Suppressor macrophage treated with lipopolysaccharide for 4 hours (primary cell): ENCODE data around the gene CHN2.

Source experiments
- DNase-seq: peaks from one replicate; pipeline ENCODE4 v3.0.0-alpha.2; 2020

CHN2 gene

DNA sequence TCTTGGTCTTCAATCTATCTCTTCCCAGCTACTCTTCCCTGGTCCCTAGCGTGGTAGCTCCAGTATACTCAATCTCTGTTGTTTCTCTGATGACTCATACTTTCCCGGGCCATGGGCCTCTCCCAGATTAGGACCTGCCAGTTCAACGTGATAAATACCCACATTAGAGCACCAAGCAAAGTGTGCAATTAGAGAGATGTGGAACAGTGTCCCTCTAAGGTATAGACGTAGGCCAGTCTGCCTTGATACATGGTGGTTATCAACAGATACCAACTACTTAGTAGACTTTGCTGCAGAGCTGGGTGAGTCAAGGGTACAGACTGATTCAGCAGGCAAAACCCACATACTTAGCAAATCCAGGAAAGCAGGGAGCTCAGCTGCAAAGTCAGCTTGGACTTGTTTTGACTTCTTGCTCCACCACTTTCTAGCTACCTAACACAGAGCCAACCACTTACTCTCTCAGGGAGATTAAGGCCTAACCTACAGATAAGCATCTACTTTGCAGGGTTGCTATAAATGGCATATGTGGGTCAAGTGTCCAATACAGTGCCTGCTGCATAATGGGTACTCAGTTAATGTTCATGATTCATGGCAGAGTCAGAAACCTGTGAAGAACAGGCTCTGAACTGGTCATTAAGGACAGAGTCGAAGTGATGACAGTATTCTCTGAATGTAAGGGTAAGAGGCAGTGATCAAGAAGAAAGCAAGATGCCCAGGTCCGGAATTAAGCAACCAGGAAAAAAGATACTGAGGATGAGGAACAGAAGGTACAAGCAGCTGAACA, 176.1 kb downstream of the CHN2 start:
- peak; percentile 33 for DNase-seq

DNA sequence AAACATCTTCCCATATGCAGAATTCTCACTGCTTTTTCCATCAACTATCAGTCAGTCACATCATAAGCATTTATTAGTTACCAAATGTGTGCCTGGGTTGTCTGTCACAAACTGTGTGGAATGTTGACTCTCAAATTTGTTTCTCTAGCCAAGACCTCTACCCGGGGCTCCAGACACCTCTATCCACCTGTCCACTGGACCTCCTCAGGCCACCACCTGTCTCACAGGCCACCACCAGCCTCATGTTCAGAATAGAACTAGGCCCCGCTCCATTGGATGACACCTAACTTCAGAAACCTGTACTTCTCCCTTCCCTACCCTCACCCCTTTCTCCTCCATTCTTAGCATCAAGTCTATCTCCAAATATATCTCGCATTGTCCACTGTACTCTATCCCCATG, 176.9 kb downstream of the CHN2 start:
- DNase-seq: no peak

DNA sequence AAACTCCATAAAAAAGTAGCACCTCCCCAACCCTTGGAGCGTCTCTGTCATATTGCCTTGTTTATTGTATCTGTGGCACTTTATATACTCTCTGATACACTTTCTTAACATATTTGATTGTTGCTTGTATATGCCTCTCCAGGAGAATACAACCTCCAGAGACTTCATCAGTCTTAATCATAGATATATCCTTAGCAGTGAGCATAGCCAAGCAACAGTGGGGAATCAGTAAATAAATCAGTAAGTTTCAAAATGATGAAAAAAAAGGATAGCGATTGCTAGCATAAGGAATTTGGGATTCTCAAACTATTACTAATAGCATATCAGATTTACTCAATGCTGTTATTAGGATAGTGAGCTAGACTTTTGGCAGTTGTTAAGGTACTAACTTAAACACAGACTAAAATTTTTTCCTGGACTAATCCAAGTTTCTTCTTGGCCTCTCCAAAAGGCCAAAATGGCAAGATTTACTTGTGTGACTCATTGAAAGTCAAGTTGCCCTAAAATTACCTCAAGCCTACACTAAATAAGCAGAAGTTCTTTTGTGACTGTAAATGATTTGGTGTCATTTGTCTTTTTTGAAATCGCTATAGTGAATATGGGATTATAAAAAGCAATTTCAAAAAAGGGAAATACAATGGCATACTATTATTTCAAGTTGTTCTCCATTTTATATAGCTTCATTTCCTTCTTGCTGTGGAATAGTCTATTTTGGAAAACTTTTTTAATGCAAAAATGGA, 177.9 kb downstream of the CHN2 start:
- peak; percentile 70 for DNase-seq

DNA sequence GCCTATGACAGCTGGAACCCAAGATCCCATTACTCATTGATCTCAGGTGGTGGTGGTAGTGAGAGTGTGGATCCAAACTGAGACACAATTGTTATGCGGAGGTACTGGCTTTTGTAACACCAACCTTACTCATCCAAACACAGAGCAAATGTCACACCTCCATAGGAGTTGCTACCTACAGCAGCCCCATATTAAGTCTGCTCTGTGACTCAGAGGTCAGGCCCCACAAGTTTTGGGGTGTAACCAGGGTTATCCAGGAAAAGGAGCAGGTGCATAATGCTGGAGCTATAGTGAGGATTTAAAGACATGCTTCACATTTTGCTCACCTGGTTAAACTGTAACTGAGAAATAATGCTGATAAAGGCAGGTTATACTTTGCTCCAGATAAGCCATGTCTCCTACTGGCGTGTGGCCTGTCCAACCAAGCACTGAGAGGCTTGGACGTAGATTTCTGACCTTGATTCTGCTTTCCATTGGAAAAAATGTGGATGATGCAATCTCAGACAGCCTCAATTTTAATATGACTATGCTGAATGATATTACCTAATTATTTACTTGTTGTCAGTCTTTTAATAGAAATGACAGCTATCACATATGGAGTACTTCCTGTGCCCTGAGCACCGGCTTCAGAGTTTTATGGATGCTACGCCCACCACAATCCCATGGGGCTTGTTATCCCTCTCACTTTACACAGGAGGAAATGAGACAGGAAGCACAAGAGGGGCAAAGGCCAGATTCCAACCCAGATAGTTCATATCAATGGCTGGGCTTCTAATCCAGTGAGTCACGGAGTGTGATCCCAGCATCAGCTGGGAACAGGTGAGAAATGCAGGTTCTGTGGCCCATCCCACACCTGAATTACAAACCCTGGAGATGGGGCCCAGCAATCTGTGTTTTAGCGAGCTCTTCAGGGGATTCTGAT, 181.3 kb downstream of the CHN2 start:
- no peak for DNase-seq

DNA sequence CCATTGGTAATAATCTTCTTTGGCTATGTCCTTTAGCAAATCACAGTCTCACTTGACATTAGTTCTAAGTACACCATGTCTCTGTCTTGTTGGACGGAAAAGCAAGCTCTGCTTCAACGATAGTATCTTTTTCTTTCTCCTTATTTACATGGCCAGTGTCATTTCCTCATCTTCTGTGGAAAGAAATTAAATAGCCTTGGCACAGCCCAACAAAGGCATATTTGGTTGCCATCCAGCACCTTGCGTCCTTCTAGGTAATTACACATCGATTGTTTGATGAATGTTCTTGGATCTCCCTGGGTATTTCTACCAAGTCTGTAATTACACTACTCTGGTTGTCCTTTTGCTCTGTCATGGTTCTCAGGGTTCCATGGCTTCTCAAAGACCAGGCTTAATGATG, 183.1 kb downstream of the CHN2 start:
- DNase-seq: no peak

DNA sequence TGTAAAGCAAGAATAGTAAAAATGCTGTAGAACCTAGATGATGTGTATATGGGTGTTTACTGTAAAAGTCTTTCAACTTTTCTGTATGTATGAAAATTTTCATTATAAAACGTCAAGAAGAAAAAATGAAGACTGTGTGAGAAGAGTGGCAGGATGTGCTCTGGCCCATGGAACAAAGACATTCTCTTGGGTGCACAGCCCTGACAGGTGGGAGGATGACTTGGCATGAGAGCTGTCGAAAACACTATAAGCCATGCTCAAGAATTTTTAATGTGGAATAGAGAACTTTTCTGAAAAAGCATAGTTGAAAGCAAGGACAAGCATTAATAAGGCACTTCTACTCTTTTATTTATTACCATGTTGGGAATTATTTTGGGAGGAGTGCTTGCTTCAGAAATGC, 185.0 kb downstream of the CHN2 start:
- DNase-seq: no peak

DNA sequence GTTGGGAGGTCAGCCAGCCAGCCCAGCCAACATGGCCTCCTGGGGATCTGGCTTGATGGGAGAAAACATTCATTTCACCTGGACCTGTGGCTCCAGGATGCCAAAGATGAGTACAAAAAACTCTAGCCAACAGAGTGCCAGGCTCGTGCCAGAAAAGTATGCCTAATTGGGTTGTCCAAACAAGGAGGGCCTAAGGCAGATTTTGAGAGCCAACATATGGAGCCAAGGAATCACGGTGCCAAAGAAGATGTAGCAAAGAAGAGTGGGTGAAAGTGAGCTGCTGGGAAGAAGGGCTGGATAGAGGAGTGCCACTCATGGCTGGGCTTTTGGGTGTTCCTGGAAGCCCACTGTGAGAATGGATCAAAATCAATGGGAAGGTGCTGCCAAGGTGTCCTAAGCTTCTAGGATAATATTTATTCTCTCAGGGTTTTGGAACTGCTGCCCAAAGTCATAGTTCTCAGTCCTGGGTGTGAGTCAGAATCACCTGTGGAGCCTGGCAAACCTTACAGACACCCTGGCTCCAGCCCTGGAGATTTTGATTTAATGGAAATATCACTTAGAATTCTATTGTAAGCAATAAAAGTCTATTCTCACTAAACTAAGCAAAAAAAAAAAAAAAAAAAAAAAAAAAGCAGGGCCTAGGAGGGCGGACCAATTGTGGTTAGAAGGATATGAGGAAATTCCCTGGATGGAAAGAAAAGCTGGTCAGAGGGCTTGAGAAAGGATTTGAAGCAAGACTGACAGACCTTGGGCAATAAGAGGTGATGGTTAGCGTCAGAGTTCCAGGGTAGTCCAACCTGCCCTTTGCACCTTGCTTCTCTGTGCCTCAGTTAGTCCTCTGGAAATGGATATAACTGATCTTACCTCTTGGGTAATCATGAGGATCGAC, 186.9 kb downstream of the CHN2 start:
- peak; percentile 7 for DNase-seq

DNA sequence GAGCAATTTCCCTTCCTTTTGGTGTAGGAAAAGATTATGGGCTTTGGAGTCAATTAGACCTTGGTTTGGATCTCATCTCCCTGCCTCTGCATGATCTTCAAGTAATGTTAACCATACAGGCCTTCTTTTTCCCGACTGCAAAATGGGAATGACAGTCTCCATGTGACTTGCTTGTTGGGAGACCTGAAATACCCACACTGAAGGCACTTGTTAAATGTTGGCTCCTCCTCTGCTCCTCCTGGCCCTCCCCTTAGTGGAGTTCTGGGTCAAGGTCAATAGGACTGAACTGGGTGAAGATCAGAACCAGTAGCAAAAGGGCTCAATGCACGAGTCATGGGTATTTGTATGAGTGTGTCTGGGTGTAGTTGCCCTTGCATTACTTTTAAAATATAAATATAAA, 189.7 kb downstream of the CHN2 start:
- DNase-seq: no peak

DNA sequence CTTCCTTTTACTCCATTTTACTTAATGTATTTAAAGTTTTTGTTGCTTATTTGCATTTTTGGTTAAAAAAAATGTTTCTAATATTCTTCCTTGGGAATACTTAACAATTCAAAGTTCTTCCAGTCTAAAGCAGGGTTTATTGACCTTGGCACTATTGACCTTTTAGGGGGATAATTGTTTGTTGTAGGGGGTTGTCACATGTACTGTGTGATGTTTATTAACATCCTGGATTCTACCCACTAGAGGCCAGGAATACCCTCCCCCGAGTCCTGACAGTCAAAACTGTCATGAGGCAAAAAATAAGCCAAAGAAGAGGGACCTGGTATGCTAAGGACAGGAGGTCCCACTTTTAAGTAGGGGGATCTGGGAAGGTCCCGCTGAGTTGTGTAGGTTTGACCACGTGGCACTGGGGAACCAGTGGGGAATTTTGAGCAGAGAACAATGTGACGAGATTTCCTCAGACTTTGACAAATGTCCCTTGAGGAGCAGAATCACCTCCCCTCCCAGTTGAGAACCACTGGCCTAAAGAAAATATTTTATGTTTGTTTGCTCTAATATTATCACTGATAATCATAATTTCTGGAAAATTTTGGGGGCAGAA, 190.7 kb downstream of the CHN2 start:
- DNase-seq: no peak

DNA sequence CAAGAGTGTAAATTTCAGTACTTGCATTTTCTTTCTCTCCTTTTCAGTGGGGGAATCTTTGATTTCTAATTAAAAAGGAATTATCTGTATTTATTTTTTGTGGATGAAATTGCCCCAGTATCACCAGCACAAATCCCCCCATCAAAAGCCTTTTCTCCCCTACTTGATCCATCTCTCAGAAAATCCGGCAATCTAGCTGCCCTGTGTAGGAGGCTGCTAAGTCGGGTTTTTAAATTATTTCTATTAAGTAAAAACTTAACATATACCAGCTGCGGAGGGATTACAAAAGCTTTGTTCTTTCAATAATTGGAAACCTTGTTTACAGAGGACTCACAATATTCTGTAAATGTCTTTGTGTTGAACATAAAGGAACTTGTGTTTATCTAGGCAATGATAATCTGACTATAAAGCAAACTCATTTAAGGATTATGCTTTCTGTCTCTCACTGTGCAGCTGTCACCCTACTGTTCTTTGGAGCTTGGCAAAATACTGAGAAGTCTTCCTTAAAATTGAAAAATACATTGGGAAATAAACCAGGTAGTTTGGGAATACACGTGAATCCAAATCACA, 191.7 kb downstream of the CHN2 start:
- no peak for DNase-seq

DNA sequence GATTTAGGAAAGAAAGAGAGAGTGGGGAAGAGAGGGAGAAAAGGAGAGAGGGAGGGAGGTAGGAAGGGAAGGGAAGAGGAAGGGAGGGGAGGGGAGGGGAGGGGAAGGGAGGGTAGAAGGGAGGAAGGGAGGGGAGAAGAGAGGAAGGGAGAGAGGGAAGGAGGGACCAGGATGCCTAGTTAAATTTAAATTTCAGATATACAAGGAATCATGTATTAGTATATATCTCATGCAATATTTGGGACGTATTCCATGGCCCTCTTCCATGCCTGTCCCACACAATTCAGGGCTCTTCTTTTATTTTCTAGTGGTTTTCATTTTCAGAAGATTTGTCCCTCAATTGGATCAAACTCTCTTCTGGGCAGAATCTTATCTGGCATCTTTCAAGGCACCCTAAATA, 196.7 kb downstream of the CHN2 start:
- DNase-seq: no peak

DNA sequence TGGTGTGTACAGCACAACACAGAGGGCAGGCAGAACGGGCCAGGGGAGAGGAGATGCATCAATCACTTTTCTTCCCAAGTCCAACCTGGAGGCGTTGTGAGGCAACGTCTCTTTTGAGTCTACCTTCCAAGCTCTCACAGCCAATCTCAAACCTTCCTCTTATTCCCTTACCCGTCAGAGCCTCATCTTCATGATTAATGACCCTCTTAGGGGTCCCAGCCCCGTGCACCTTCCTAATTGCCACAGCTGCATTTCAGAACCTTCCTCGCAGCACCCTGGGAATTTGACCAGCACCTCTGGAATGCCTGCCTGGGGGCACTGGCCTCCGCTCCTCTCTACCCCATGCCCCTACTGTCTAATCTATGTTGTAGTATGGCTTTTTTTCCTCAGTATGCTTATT, 199.7 kb downstream of the CHN2 start:
- no peak for DNase-seq

DNA sequence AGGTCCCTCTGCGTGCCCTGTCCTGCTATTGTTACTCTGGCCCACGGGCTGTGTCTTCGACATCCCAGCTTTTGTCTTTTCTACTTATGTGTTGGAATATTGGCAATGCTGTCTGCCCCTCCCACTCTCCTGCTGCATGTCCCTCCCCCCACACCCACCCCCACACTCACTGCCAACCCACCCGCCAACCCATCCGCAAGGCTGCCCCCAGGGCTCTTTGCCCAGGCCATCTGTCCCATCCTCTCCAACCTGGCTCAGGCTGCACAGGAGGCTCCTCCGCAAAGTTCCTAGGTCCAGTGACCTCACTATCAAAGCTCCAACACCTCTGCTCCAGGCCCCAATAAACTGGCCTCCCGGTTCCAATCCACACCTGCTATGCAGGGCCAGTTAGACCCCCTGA, 202.0 kb downstream of the CHN2 start:
- DNase-seq: no peak

DNA sequence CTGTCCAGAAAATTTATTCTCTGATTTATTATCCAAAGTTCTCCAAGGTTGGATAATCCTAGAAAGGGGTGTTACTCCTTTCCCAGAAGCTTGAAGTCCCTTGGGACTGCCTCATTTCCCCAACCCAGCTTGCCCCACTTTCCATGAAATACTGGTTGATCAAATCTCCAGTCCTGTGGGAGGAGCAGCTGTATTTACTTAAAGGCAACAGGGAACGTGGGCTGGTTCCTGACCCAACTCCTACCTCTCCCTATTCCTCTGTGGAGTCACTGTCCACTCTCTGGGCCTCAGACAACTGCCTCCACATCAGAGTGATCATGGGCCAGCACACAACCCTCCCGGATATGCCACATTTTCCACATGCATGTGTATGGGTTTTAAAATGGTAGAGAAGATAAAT, 202.8 kb downstream of the CHN2 start:
- DNase-seq: no peak

DNA sequence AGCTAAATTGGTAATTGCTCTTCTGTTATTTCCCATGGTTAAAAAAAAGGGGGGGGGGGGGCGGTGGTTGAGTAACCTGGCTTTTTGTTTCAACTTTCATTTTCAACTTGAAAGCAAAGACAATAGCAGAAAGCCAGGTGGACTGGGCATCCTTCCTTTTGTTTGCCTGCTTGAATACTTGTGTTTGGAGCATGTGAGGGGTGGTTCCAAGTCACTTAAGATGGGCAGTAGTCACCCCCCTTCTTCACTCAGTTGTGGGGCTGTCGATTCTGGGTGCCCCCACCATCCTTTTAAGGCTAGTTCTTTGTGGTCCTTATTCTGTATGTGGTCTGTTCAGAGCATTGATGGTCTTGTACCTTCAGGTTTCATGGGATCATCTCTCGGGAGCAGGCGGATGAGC, 203.4 kb downstream of the CHN2 start:
- no peak for DNase-seq

DNA sequence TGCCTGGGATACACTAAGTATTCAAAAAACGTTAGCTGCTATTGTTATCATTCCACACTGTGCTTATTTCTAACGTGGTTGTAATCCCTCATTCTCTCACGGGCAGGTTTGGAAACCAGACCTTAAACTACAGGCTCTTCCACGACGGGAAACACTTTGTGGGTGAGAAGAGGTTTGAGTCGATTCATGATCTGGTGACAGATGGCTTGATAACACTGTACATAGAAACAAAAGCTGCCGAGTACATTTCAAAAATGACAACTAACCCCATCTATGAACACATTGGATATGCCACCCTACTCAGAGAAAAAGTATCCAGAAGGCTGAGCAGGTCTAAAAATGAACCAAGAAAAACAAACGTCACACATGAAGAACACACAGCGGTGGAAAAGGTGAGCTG, 205.9 kb downstream of the CHN2 start:
- no peak for DNase-seq

DNA sequence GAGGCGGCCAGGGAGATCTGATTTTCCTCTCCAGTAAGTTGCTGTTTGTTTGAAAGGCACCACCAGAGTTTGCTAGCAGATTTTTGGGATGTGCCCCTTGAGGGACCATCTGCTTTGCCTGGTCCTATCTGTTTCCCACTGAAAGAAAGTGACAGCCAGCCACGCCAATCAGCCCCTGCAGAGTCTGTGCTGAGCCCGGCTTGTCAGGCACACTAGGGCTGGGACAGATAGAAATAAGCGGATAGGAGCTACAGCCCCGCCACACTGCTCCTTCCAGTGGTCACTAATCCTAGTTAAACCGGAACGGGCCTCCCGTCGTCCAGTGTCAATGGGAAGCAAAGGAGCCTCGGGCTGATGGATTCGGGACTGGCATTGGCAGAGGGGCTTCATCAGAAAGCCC, 207.2 kb downstream of the CHN2 start:
- DNase-seq: no peak

DNA sequence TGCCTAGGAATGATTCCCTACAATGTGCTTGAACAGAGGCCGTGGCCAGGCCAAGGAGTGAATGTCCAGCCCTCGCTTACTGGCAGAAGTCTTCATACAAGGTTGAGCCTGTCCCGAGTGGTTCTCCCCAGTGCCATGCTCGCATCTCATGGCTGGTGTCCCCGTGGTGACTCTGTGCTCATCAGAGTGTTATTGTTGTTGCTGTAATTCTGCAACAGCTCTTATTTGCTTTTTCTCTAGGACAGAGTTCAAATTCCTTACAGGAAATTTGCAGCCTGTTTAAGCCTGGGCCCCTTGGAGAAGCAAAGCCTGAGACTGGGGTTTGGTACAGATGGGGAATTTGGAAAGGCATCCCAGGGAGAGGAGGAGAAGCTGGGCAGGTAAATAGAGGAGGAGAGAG, 211.3 kb downstream of the CHN2 start:
- no peak for DNase-seq

DNA sequence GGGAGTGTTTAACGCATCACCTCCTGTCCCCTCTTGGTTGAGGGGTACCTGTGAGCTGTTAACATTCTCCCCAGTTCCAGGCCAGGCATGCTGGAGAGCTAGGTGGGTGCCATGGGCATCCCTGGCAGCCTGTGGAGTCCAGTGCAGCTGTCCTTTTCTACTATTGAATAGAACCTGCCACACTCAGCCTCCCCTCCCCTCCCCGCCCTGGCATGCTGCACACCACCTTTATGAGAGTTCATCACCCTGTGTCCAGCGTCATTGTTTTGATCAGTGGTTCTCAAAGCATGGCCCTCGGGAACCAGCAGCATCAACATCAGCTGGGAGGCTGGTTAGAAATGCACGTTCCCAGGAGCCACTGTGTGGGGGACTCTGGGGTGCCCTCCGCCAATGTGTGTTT, 211.8 kb downstream of the CHN2 start:
- DNase-seq: no peak

DNA sequence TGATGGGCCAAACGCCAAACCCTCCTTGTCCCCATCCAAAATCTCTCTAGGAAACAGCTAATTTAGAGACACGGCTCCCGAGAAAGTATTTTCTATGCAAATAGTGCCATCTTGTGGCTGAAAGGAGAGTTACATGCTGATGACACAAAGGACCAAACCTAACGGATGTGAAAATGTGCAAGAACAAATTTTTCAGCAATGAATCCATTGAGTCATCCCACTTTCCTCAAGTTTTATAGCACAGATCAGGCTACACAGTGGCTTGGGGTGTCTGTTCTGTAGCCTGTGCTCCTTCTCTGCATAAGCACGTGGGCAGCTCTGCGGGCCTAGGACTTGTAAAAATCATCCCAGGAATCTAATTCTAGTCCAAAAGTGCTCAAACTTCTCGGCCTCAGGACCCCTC, 214.3 kb downstream of the CHN2 start:
- peak; percentile 88 for DNase-seq

DNA sequence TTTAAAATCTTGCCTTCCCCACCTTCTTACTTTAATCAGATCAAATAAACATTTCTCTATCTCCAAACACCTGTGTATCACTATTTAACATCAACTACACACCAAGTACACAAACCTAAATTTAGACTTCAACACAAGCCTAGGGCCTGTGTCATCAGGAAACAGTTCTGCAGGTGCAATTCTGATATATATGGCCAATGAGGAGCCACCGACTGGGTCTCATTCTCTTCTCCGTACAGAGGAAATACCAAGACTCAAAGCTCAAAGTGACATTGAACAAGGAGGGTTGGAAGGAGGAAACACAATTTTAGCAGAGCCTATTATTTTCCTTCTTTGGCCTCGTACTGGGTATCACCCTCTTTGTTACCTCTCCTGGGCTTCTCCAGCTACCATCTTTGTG, 216.4 kb downstream of the CHN2 start:
- DNase-seq: no peak

DNA sequence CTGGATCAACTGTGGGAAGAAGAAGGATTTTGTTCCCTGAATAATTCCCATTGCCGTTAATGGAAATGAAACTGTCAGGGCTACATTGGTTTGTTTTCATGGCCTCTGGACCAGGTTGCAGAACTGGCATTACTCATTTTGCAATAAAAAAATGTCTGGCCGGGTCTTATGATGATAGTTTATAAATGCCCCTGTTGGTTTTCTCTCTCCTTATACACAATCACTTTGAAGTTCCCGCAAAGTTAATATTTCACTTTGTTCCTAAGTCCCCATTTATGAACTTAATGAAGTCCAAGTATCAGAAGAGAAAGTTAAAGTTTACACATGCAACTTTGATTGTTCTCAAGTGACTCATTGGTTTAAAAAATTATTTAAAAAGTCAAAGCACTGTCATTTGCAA, 218.3 kb downstream of the CHN2 start:
- no peak for DNase-seq
